HEK293 (cell line): ENCODE results near the gene DNAJC5.

Source experiments
- CTCF ChIA-PET: fragments of 350-600 bp; formaldehyde crosslinking; extraction: SDS; loops from one replicate; lab custom pipeline; 2021; ENCODE audit warnings: antibody characterized with exemption; lab: Yijun Ruan, JAX
- POLR2A ChIA-PET: fragments of 300-600 bp; formaldehyde crosslinking; extraction: SDS; loops from one replicate; lab custom pipeline; 2020; ENCODE audit warnings: antibody characterized with exemption, inconsistent platforms; lab: Yijun Ruan, JAX
- H3K27ac ChIP-seq: fragments of 200-500 bp; sonication (Bioruptor generic); 2 replicates; pipeline ENCODE4 v1.5.1; 2014; ENCODE audit warnings: low read depth, low read length, control low read depth, inconsistent platforms; ENCODE audit errors: extremely low read depth
- H3K36me3 ChIP-seq, 2 experiments: fragments of 200-500 bp in 1 of 2; sonication (Bioruptor generic) in 1 of 2; 1 replicate in 1 of 2; 2 replicates in 1 of 2; pipeline ENCODE4 v1.5.1; 2014 to 2017; ENCODE audit warnings: inconsistent platforms in 2 of 2, low read length in 2 of 2; ENCODE audit not compliant: control insufficient read depth in 2 of 2, insufficient read depth in 1 of 2
- H3K4me1 ChIP-seq: fragments of 200-500 bp; sonication (Bioruptor generic); 2 replicates; pipeline ENCODE4 v1.5.1; 2014; ENCODE audit warnings: mild to moderate bottlenecking, low read length, inconsistent platforms; ENCODE audit not compliant: control insufficient read depth, insufficient read depth
- H3K4me3 ChIP-seq: 2 replicates; pipeline ENCODE4 v1.5.1; 2011; ENCODE audit warnings: low read depth, mild to moderate bottlenecking, control low read depth, low read length, moderate library complexity
- H3K9me3 ChIP-seq: fragments of 200-500 bp; sonication (Bioruptor generic); 2 replicates; pipeline ENCODE4 v1.5.1; 2014; ENCODE audit warnings: low read depth, low read length, inconsistent platforms; ENCODE audit not compliant: control insufficient read depth, insufficient read depth
- SALL2 ChIP-seq: fragments of 450-650 bp; formaldehyde crosslinking; IDR thresholded peaks from 2 replicates; pipeline ENCODE4 v1.5.0; 2017; ENCODE audit warnings: missing biosample characterization, mild to moderate bottlenecking, missing genetic modification characterization, borderline replicate concordance
- SETDB1 ChIP-seq: IDR thresholded peaks from one replicate; pipeline ENCODE4 v1.6.1; 2017; ENCODE audit warnings: mild to moderate bottlenecking, low read length, moderate library complexity, mixed read lengths; ENCODE audit not compliant: insufficient read length
- ZBTB21 ChIP-seq: fragments of 450-650 bp; formaldehyde crosslinking; IDR thresholded peaks from 2 replicates; pipeline ENCODE4 v1.5.1; 2017; ENCODE audit warnings: missing biosample characterization, missing genetic modification characterization
- ZBTB8A ChIP-seq: fragments of 450-650 bp; formaldehyde crosslinking; IDR thresholded peaks from 2 replicates; pipeline ENCODE4 v1.5.1; 2016; ENCODE audit warnings: missing biosample characterization, missing genetic modification characterization
- ZFP69B ChIP-seq: fragments of 450-650 bp; formaldehyde crosslinking; IDR thresholded peaks from 2 replicates; pipeline ENCODE4 v1.5.1; 2016; ENCODE audit warnings: missing biosample characterization, missing genetic modification characterization
- ZNF248 ChIP-seq: fragments of 450-650 bp; formaldehyde crosslinking; IDR thresholded peaks from 2 replicates; pipeline ENCODE4 v1.5.1; 2017; ENCODE audit warnings: missing biosample characterization, missing genetic modification characterization
- ZNF311 ChIP-seq: fragments of 450-650 bp; formaldehyde crosslinking; IDR thresholded peaks from 2 replicates; pipeline ENCODE4 v1.5.1; 2017; ENCODE audit warnings: missing biosample characterization, missing genetic modification characterization, borderline replicate concordance
- ZNF473 ChIP-seq: fragments of 450-650 bp; formaldehyde crosslinking; IDR thresholded peaks from 2 replicates; pipeline ENCODE4 v1.5.1; 2017; ENCODE audit warnings: missing biosample characterization, missing genetic modification characterization
- ZNF48 ChIP-seq: fragments of 450-650 bp; formaldehyde crosslinking; IDR thresholded peaks from 2 replicates; pipeline ENCODE4 v1.5.1; 2016; ENCODE audit warnings: missing biosample characterization, missing genetic modification characterization
- ZNF571 ChIP-seq: fragments of 450-650 bp; formaldehyde crosslinking; IDR thresholded peaks from 2 replicates; pipeline ENCODE4 v1.5.0; 2017; ENCODE audit warnings: missing biosample characterization, missing genetic modification characterization
- ZNF585B ChIP-seq: fragments of 450-650 bp; formaldehyde crosslinking; IDR thresholded peaks from 2 replicates; pipeline ENCODE4 v1.5.1; 2016; ENCODE audit warnings: missing biosample characterization, missing genetic modification characterization
- ZNF654 ChIP-seq: fragments of 450-650 bp; formaldehyde crosslinking; IDR thresholded peaks from 2 replicates; pipeline ENCODE4 v1.5.1; 2016; ENCODE audit warnings: low read depth, missing biosample characterization, missing genetic modification characterization
- ZNF707 ChIP-seq: fragments of 450-650 bp; formaldehyde crosslinking; IDR thresholded peaks from 2 replicates; pipeline ENCODE4 v1.5.1; 2016; ENCODE audit warnings: missing biosample characterization, missing genetic modification characterization
- ZNF776 ChIP-seq: fragments of 450-650 bp; formaldehyde crosslinking; IDR thresholded peaks from 2 replicates; pipeline ENCODE4 v1.5.0; 2017; ENCODE audit warnings: missing biosample characterization, missing genetic modification characterization, borderline replicate concordance
- ZNF830 ChIP-seq: fragments of 450-650 bp; IDR thresholded peaks from 2 replicates; pipeline ENCODE4 v1.5.0; 2018; ENCODE audit warnings: missing biosample characterization, missing genetic modification characterization, low read depth, mild to moderate bottlenecking, moderate library complexity
- TF ChIP-seq, protein P1 (sequence below): fragments of 450-650 bp; formaldehyde crosslinking; conservative IDR thresholded peaks from 2 replicates; pipeline ENCODE4 v1.5.1; 2016; ENCODE audit warnings: low read depth, missing biosample characterization, missing genetic modification characterization
- TF ChIP-seq, protein P2 (sequence below): fragments of 450-650 bp; formaldehyde crosslinking; IDR thresholded peaks from 2 replicates; pipeline ENCODE4 v1.5.1; 2016; ENCODE audit warnings: missing biosample characterization, missing genetic modification characterization
- TF ChIP-seq, protein P3 (sequence below): fragments of 450-650 bp; IDR thresholded peaks from 2 replicates; pipeline ENCODE4 v1.5.1; 2018; ENCODE audit warnings: missing biosample characterization, mild to moderate bottlenecking, missing genetic modification characterization
- TF ChIP-seq, protein P4 (sequence below): fragments of 450-650 bp; formaldehyde crosslinking; IDR thresholded peaks from 2 replicates; pipeline ENCODE4 v1.5.1; 2017; ENCODE audit warnings: missing biosample characterization, missing genetic modification characterization
- TF ChIP-seq, protein P5 (sequence below): fragments of 450-650 bp; formaldehyde crosslinking; IDR thresholded peaks from 2 replicates; pipeline ENCODE4 v1.5.1; 2016; ENCODE audit warnings: missing biosample characterization, missing genetic modification characterization

The DNAJC5 gene

DNA sequence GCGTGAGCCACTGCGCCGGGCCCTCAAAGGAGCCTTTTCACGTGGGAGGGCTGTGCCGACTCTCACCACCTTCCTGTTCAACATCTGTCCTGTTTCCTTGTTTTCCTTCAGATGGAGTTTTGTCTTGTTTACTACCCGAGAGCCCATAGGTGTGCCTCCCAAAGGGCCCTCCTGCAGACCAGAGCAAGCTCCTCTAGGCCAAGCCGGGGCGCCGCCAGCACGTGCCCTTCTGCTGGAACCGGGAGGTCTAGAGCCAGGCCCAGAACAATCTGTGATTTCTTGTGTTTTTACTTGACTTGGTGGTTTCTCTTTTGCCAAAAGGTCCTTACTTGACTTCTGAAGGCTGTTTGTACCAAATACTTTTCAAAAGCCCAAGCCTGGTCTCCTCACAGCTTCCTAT lies 8.0 kb upstream of the DNAJC5 start:
- Histone ChIP-seq H3K27ac (no peak overlapping the region), H3K36me3 (peaks cover 0 to 89% of the 10 kb centered on the region in 2 experiments; a peak in 1 of 3 replicates), H3K4me3 (no peak overlapping the region), H3K9me3 (no peaks in the 10 kb centered on the region), H3K4me1 (no peaks in the 10 kb centered on the region)
- no peak for TF ChIP-seq ZNF830 (tag by site-specific recombination)
- TF ChIP-seq, protein P1, sequence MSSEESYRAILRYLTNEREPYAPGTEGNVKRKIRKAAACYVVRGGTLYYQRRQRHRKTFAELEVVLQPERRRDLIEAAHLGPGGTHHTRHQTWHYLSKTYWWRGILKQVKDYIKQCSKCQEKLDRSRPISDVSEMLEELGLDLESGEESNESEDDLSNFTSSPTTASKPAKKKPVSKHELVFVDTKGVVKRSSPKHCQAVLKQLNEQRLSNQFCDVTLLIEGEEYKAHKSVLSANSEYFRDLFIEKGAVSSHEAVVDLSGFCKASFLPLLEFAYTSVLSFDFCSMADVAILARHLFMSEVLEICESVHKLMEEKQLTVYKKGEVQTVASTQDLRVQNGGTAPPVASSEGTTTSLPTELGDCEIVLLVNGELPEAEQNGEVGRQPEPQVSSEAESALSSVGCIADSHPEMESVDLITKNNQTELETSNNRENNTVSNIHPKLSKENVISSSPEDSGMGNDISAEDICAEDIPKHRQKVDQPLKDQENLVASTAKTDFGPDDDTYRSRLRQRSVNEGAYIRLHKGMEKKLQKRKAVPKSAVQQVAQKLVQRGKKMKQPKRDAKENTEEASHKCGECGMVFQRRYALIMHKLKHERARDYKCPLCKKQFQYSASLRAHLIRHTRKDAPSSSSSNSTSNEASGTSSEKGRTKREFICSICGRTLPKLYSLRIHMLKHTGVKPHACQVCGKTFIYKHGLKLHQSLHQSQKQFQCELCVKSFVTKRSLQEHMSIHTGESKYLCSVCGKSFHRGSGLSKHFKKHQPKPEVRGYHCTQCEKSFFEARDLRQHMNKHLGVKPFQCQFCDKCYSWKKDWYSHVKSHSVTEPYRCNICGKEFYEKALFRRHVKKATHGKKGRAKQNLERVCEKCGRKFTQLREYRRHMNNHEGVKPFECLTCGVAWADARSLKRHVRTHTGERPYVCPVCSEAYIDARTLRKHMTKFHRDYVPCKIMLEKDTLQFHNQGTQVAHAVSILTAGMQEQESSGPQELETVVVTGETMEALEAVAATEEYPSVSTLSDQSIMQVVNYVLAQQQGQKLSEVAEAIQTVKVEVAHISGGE (tag by site-specific recombination) = no peak
- TF ChIP-seq, protein P2, sequence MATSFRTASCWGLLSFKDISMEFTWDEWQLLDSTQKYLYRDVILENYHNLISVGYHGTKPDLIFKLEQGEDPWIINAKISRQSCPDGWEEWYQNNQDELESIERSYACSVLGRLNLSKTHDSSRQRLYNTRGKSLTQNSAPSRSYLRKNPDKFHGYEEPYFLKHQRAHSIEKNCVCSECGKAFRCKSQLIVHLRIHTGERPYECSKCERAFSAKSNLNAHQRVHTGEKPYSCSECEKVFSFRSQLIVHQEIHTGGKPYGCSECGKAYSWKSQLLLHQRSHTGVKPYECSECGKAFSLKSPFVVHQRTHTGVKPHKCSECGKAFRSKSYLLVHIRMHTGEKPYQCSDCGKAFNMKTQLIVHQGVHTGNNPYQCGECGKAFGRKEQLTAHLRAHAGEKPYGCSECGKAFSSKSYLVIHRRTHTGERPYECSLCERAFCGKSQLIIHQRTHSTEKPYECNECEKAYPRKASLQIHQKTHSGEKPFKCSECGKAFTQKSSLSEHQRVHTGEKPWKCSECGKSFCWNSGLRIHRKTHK (tag by site-specific recombination) = no peak
- no peak for TF ChIP-seq ZNF654 (tag by site-specific recombination)
- TF ChIP-seq ZNF311 (tag by site-specific recombination) = no peak
- no peak for TF ChIP-seq SETDB1
- no peak for TF ChIP-seq ZFP69B (tag by site-specific recombination)
- no peak for TF ChIP-seq ZNF473 (tag by site-specific recombination)
- TF ChIP-seq ZBTB8A (tag by site-specific recombination) = no peak
- TF ChIP-seq ZNF707 = no peak
- TF ChIP-seq ZNF776 (tag by site-specific recombination) = no peak
- TF ChIP-seq ZNF48 (tag by site-specific recombination) = no peak
- no peak for TF ChIP-seq ZBTB21 (tag by site-specific recombination)
- TF ChIP-seq, protein P3, sequence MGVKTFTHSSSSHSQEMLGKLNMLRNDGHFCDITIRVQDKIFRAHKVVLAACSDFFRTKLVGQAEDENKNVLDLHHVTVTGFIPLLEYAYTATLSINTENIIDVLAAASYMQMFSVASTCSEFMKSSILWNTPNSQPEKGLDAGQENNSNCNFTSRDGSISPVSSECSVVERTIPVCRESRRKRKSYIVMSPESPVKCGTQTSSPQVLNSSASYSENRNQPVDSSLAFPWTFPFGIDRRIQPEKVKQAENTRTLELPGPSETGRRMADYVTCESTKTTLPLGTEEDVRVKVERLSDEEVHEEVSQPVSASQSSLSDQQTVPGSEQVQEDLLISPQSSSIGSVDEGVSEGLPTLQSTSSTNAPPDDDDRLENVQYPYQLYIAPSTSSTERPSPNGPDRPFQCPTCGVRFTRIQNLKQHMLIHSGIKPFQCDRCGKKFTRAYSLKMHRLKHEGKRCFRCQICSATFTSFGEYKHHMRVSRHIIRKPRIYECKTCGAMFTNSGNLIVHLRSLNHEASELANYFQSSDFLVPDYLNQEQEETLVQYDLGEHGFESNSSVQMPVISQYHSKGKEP (tag by site-specific recombination) = no peak
- TF ChIP-seq SALL2 (tag by site-specific recombination) = no peak
- TF ChIP-seq, protein P4, sequence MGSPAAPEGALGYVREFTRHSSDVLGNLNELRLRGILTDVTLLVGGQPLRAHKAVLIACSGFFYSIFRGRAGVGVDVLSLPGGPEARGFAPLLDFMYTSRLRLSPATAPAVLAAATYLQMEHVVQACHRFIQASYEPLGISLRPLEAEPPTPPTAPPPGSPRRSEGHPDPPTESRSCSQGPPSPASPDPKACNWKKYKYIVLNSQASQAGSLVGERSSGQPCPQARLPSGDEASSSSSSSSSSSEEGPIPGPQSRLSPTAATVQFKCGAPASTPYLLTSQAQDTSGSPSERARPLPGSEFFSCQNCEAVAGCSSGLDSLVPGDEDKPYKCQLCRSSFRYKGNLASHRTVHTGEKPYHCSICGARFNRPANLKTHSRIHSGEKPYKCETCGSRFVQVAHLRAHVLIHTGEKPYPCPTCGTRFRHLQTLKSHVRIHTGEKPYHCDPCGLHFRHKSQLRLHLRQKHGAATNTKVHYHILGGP (tag by site-specific recombination) = no peak
- TF ChIP-seq, protein P5, sequence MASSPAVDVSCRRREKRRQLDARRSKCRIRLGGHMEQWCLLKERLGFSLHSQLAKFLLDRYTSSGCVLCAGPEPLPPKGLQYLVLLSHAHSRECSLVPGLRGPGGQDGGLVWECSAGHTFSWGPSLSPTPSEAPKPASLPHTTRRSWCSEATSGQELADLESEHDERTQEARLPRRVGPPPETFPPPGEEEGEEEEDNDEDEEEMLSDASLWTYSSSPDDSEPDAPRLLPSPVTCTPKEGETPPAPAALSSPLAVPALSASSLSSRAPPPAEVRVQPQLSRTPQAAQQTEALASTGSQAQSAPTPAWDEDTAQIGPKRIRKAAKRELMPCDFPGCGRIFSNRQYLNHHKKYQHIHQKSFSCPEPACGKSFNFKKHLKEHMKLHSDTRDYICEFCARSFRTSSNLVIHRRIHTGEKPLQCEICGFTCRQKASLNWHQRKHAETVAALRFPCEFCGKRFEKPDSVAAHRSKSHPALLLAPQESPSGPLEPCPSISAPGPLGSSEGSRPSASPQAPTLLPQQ (tag by site-specific recombination) = no peak
- no peak for TF ChIP-seq ZNF571
- TF ChIP-seq ZNF248 (tag by site-specific recombination) = no peak
- TF ChIP-seq ZNF585B (tag by site-specific recombination) = no peak
- TF ChIP-seq, all 188 proteins: peak for 0
- ChIA-PET POLR2A (no interaction called here), CTCF (interaction anchor here (0.7 kb wide), 1 partner anchor 171 kb away, joined by 5 read pairs; no protein-coding TSS in a partner anchor)
